Adrenal gland (tissue), 5 donors: Measurements from ENCODE around the gene TMEM35B.

Experiments
- POLR2A ChIP-seq, 2 donors: fragments of 450-650 bp; IDR thresholded peaks; one replicate each; pipeline ENCODE4 v1.6.1; 2017; ENCODE audit warnings: antibody characterized with exemption in 2 of 2, mild to moderate bottlenecking in 2 of 2, moderate library complexity in 1 of 2
- TF ChIP-seq, protein P1 (sequence below), 6 experiments: fragments of 450-650 bp in 4 of 6; fragments of 200-600 bp in 2 of 6; sonication (generic) in 1 of 6; IDR thresholded peaks; 1 replicate in 5 of 6; 2 replicates in 1 of 6; pipeline versions ENCODE4 v1.5.1 to v1.8.0; 2016 to 2021; ENCODE audit warnings: antibody characterized with exemption in 6 of 6, mild to moderate bottlenecking in 2 of 6, moderate library complexity in 1 of 6
- donor health status: DM: no; HTN: no; CAD: no.

- no peak for TF ChIP-seq POLR2A (IDR thresholded peaks at IDR 0.05)
- TF ChIP-seq, protein P1, sequence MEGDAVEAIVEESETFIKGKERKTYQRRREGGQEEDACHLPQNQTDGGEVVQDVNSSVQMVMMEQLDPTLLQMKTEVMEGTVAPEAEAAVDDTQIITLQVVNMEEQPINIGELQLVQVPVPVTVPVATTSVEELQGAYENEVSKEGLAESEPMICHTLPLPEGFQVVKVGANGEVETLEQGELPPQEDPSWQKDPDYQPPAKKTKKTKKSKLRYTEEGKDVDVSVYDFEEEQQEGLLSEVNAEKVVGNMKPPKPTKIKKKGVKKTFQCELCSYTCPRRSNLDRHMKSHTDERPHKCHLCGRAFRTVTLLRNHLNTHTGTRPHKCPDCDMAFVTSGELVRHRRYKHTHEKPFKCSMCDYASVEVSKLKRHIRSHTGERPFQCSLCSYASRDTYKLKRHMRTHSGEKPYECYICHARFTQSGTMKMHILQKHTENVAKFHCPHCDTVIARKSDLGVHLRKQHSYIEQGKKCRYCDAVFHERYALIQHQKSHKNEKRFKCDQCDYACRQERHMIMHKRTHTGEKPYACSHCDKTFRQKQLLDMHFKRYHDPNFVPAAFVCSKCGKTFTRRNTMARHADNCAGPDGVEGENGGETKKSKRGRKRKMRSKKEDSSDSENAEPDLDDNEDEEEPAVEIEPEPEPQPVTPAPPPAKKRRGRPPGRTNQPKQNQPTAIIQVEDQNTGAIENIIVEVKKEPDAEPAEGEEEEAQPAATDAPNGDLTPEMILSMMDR (IDR thresholded peaks at IDR 0.05): no peak
Observed at GRCh38 chr1:34975338-34975737, 9.8 kb downstream of the TMEM35B start.
